ENCODE results near the gene SPRR2G.
"Not testable (repeated sequence)": the region's sequence is repeated elsewhere in the genome, so short reads cannot be mapped to it uniquely, and the experiment has no call there.

SPRR2G gene
- total RNA-seq: 0 reads per million in 4 experiments

- no peak for DNase-seq
Measured at GRCh38 chr1:153150846-153151245, at the start of gene SPRR2G. Gene SPRR2G, minus strand, starts transcription at chr1:153150890. Its CDS starts 780 bp downstream, at chr1:153150110.

- DNase-seq: no peak
Measured at GRCh38 chr1:153195216-153195615, 44.5 kb upstream of the SPRR2G start.

GRCh38 chr1:153194331-153195050, 43.8 kb upstream of the SPRR2G start:
- DNase-seq: no peak

GRCh38 chr1:153192697-153193096, 42.0 kb upstream of the SPRR2G start:
- no peak for DNase-seq

- DNase-seq: no peak
Measured at GRCh38 chr1:153190373-153190772, 39.7 kb upstream of the SPRR2G start.

GRCh38 chr1:153188301-153188700, 37.6 kb upstream of the SPRR2G start:
- not testable (repeated sequence) for DNase-seq

GRCh38 chr1:153180556-153180955, 29.9 kb upstream of the SPRR2G start:
- no peak for DNase-seq

GRCh38 chr1:153178922-153179321, 28.2 kb upstream of the SPRR2G start:
- DNase-seq: no peak

GRCh38 chr1:153174624-153175023, 23.9 kb upstream of the SPRR2G start:
- DNase-seq: no peak

- DNase-seq: no peak
Measured at GRCh38 chr1:153168686-153169085, 18.0 kb upstream of the SPRR2G start.

- no peak for DNase-seq
Measured at GRCh38 chr1:153155541-153155940, 4.9 kb upstream of the SPRR2G start.

- no peak for DNase-seq
Measured at GRCh38 chr1:153152481-153152880, 1.8 kb upstream of the SPRR2G start.

GRCh38 chr1:153141377-153141776, 9.3 kb downstream of the SPRR2G start:
- DNase-seq: no peak

GRCh38 chr1:153140484-153140883, 10.2 kb downstream of the SPRR2G start:
- no peak for DNase-seq

GRCh38 chr1:153133743-153134142, 16.9 kb downstream of the SPRR2G start:
- DNase-seq: no peak

GRCh38 chr1:153133267-153133666, 17.4 kb downstream of the SPRR2G start:
- DNase-seq: no peak

GRCh38 chr1:153128688-153129087, 22.0 kb downstream of the SPRR2G start:
- not testable (repeated sequence) for DNase-seq

- no peak for DNase-seq
Measured at GRCh38 chr1:153127296-153127695, 23.4 kb downstream of the SPRR2G start.

GRCh38 chr1:153125536-153125935, 25.2 kb downstream of the SPRR2G start:
- DNase-seq: no peak

GRCh38 chr1:153123793-153124192, 26.9 kb downstream of the SPRR2G start:
- DNase-seq: not testable (repeated sequence)

- DNase-seq: no peak
Measured at GRCh38 chr1:153122831-153123421, 27.8 kb downstream of the SPRR2G start.

GRCh38 chr1:153120945-153121344, 29.7 kb downstream of the SPRR2G start:
- DNase-seq: no peak

- no peak for DNase-seq
Measured at GRCh38 chr1:153119491-153119971, 31.2 kb downstream of the SPRR2G start.

- DNase-seq: not testable (repeated sequence)
Measured at GRCh38 chr1:153115264-153115663, 35.4 kb downstream of the SPRR2G start.

Data from effector CD8-positive, alpha-beta T cell (primary cell).